Esophagus mucosa (tissue), 1 donor: ENCODE results near the gene RNF114. TPM values are rescaled to one million over a fixed set of nuclear protein-coding genes. Genes with fewer than 3 reads are reported as not detected.
A peak's percentile ranks its signal among the peaks of the same experiment; 100 is the strongest.

ENCODE experiments used
- ATAC-seq: fragments of 200-7000 bp; cut with Tn5 transposase; one replicate; pipeline ENCODE4 v1.9.1; 2020
- total RNA-seq: library from RNA; stranded (reverse); gene quantifications from one replicate; pipeline ENCODE4 v1.2.4, GENCODE V29; 2023
- donor health status: DM: yes; HTN: yes; CAD: no.

The RNF114 gene
- total RNA-seq, 1 donor from 2014 or later, result 36.1 TPM

DNA sequence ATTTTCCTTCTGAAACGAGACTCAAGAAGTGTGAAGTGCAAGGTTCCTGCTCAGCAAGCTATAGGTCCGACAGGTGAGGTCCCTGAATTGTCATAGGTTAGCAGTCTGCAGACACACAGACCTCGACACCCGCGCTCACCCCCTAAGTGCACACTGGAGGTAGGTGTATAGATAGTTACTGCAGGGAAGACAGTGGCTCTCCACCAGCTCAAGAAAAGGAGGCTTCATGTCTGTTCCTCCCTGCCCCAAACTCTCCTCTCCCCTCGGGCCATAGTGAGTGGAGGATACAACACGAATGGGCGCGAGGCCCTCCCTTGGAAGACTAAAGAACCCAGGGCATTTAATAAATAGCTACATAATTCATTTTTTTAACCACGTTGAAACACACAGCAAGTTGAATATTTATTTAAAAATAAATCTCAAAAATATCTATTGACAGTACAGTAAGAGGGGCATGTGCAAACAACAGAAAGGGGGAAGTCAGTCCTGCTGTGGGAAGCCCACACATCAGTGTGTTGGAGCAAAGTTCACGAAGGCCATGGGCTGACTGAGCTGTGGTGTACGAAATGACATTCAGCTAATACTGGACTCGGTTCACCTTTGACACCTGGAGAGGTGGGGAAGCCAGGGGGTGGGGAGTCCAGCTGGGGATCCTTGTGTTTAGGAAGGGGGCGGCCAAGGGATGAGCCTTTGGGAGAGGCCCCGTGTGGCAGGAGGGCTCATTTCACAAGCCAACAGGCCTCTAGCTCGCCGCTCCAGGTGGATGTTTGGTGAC is 31.6 kb upstream of the RNF114 start:
- ATAC-seq, result no peak

DNA sequence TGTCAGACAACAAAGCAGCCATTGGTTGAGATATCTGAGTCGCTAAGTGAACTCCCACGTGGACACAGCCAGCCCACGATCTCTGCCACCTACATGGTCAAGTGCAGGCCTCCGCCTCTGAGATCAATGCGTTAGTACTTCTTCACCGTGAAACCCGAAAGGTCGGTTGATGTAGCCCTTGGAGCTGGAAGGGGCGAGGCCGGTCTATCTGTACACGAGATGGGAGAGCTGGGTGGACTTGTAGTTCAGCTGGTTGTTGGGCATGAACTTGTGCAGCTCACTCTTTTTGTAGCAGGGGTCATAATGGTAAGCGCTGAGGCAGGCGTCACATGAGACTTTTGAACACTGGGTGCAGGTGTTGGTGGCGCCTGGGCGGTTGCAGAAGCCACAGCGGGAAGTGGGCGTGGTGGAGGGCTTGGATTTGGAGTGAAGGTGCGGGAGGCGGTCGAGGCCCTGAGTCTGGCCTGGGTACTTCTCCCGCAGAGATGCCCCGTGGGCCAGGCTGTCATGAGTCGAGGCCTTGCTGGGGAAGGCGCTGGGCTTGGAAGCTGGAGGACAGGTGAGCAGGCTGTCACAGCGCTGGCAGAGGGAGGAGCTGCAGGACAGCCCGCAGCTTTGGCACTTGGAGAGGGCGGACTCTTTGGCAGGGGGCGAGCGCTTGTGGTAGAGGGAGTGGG is 30.6 kb upstream of the RNF114 start:
- ATAC-seq, result peak; percentile 11

DNA sequence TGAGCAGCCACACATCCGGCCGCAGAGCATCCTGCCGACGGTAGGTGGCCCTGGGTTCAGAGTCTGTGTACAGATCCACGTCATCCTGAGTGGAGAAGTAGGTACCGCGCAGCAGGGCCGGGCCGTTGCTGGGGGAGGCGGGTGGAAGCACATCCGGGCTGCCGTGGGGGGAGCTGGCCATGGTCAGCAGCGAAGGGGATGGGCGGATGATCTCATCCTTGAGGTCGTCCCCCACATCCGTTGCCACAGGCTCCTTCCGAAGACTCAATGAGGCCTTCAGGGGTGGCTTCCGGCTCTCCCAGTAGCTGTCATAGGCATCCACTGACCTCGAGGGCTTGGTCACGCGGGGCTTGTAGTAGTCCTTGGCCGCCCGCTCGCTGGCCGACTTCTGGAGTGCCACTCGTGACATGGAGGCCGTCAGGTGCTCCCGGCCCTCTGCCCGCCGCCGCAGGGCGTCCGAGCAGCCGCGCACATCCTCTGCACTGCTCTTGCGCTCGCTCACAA is 30.0 kb upstream of the RNF114 start:
- ATAC-seq, result peak; percentile 17

DNA sequence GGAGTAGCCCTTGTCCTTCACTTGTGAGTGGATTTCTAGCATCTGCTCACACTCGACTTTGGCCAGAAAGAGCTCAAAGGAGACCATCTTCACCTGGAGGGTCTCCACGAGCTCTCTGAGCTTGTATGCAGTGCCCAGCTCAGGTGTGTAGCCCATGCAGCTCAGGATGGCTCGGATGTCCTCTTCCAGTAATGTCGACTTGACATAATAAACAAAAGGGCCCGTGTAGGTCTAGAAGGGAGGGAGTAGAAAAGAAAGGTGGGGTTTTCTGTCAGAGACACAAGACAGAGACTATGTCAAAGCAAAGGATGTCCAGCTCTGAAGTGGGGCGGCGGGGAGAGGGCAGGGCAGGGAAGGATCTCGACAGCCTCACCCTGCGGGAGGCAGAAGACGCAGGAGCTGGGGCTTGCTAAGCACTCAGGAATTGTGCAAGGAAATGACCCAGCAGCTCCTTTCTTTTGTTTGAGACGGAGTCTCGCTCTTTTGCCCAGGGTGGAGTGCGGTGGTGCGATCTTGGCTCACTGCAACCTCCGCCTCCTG is 29.5 kb upstream of the RNF114 start:
- no peak for ATAC-seq

DNA sequence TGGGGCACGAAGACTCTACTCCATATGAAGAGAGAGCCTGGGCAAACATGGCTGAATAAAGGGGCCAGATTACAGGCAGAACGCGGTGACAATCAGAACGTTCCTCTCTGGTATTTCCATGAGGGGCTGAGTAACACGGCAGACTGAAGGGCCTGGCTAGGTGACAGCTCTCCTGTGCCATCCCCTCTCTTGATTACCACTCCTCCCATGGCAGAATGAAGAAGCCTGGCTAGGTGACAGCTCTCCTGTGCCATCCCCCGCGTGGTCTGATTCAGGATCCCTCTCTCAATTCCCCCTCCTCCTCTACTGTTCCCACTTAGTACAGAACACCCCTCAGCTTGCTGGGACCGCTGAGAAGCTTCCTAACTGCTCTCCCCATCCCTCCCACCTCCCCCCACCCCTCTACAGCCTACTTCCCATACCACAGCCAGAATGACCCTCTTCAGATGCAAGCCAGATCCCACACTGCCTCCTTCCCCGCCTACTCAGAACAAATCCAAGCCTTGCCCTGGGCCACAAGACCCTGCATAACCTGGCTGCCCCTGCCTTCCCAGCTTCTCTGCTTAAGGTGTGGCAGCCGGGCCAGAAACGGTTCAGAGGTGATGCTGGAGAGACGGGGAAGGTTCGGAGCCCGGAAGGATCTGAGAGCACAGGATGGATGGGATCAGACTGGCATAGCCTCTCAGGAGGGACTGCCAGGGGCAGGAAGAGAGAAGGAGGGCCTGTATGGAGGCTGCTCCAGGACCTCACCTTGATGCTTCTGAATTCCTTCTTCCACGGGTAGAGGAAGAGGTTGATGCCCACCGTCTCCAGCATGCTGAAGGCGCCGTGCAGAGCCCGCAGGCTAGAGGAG is 28.6 kb upstream of the RNF114 start:
- no peak for ATAC-seq

DNA sequence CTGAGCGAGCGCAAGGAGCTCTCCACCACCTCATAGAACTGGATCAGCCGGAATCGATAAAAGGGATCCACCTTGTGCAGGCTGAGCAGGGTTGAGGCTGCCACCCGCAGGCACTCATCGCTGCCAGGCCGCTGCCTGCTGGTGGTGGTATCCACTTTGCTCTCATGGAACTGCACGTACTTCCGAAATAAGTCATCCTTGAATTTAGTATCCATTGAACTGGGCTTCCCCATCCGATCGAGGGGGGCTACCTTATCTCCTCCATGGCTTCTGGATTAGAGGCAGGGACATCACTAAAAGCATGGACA is 28.0 kb upstream of the RNF114 start:
- peak; percentile 31 for ATAC-seq

DNA sequence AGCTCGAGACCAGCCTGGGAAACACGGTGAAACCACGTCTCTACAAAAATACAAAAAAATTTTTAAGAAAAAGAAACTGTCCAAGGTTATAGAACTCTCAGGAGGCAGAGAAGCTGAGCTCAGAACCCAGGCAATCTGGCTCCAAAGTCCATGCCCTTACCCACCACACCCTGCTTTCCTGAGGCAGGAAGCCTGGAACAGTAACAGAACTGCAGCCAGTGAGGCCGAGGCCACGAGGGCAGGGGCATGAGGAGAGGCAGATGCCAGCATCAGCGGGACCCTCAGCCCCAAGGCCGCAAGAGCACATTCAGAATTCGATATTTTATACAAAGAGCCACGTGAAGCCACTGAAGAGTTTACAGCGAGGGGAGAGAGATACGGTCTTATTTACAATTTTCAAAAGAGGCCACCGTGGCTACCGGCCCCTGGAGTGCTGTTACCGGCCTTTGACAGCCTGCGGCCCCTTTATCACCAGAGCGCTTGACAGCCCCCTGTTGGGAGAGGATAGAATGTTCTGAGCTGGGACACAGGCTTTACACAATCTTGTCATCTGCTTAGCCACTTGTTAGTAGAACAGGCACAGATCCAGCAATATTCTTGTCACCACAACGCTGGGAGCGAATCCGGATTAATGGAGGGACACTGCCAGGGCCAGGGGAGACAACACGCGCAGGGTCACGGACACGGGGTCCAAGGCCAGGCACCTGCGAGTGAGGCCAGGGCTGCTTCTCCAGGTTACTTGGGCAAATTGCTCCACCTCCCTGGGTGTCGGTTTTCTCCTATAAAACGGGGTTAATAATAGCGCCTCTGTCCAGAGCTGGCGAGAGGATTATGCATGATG is 26.5 kb upstream of the RNF114 start:
- ATAC-seq, result no peak

DNA sequence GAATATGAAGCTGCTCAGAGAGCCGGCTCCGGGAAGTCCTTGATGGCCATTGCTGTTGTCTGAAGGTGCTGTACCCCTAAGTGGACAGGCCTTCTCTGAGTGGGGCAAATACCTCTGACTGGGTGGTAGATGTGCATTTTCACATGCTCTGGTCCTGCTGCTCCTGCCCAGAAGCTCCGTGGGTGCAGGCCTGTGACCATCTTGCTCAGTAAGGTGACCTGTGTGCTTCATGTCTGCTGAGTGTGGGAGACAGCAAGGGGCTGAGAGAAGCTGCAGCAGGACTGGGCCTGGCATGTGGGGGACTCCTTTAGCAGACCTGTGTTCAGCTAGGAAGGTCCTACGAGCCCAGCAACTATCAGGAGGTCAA is 25.9 kb upstream of the RNF114 start:
- ATAC-seq, result no peak

DNA sequence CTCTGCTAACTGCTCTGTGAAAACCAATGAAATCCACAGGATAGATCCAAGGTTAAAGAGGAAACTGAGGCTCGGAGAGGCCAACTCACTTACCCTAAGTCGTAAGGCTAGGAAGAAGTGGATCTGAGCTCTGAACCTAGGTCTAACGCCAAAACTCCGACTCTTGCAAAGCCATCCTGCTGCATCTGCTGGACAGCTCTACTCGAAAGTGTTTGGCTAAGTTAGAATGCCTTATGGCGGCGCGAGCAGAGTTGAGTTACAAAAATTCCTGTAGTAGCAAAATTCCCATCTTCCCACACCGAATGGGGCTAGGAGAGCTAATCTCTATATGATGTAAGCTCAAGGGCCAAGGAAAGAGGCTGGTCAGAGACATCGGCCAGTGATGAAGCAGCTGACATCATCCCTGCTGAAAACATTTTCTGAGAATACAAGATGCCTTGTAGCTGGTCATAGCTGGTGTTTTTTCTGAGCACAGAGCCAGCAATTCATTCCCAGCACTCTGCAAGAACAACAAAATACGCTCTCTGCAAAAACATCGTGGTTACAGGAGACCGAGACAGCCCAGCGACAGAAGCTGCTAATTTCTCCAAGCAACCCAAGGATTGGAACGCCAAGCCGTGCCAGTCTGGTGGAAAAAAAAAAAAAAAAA is 22.7 kb upstream of the RNF114 start:
- ATAC-seq, result no peak

DNA sequence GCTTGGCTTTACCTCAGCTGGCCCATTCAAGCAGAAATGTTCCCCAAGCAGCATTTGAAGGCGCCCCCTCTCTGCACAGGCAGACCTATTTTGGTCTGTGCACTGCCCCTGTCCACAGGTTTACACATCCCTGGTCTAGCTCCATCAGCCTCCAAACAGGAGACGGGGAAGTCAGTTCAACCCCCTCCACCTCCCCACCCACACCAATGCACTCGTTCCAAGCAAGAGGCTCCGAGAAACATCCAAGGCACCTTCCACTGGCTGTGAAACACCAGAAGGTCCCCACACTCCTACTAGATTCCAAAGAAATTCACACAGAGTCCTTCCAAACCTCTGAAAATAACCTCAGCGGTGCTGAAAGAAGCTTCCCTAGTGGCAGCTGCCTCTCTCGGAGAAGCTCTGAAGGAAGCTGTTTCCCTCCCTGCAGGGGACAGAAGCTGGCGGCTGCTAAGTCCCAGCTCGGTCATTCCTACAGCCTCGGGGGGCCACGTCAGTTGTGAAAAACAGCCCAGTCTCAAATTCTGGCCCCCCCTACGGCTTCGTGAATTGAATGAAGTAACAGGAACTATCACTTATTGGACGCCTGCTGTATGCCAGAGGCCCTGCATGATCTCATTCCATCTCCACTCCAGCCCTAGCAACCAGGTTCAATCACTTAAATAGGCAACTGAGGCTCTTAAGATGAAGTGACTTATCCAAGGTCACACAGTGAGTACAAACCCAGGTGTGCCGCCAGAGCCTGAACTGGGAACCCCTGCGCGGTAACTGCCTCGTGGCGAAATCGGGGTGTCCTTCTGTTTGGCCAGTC is 21.7 kb upstream of the RNF114 start:
- peak; percentile 63 for ATAC-seq

DNA sequence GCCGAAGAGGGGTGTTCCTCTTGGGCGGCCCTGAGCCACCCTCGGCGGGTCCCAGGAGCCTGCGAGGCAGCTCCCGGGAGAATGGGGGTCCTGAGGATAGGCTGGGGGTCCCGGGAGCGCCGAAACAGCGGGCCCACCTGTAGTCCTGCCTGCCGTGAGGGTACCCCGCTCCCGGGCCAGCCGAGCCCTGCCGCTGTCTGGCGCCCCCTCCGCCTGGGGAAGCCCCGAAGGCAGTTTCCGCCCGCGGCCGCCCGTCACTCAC is 21.1 kb upstream of the RNF114 start:
- peak; percentile 17 for ATAC-seq

DNA sequence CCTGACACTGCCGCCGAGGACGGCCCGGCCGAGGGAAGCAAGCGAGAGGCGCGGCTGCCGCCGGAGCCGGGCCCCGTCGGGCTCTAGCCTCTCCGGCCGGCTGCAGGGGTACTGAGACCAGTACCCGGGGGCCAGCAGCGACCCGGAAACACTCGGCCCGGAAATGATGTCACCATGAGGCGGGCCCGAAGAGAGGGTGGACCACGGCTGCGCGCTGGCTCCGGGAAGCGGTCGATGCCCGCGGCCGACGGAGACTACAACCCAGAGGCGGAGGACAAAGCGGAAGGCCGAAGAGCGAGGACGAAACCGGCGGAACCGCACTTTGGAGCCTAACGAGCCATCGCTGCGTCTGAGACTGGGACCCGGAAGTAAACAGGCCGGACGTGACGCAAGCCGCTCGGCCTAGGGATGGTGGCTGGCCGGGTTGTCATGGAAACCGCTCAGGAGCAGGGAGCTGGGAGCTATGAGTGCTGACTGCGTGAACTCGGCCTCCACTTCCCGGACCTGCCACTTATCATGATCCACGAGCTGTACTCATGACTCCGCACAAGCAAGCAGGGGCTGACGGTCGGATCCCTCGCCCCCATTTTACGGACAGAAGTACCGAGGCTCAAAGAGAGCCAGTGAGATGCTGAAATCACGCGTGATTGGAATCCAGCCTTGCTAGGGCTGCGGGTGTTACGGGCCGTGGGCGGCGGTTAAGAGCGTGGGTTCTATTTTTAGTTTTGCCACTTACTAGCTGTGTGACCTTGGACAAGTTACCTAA is 20.6 kb upstream of the RNF114 start, which contains the start of gene SPATA2:
TSS of gene SPATA2 (minus strand) at position 150 of the 766 bp plus-strand sequence. CDS start 7,039 bp downstream, outside the sequence.
- ATAC-seq, result peak; percentile 87

DNA sequence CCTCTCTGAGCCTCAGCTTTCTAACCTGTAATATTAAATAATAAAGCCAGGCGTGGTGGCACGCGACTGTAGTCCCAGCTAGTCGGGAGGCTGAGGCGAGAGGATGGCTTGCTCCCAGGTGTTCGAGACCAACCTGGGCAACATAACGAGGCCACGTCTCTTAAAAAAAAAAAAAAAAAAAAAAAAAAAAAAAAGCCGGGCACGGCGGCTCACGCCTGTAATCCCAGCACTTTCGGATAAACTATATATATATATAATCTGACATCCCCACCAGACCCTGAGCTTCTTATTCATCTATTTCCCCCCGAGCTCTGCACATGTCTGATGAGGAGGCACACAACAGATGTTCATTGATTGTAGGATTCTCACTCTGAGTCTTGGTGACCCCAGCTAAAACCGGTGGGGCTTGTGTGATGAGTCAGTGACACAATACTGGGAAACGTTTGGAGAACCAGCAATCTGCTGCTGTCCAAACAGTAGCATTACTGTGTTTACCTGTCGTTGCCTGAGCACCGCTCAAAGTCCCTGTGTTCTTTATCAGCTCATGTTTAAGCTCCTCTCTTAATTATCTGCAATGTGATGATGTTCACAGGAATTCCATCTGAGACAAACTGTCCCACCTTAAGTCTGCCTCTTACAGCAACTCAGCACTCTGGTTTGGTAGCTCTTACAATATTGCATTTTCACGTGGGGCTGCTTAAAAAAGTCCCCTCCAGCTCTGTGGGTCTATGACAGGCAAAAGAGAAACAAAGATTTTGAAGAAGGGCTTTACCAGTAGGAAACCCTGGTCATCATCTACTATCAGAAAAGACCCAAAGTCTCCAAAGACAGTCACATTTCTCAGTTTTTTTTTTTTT is 19.8 kb upstream of the RNF114 start:
- ATAC-seq, result peak; percentile 53

DNA sequence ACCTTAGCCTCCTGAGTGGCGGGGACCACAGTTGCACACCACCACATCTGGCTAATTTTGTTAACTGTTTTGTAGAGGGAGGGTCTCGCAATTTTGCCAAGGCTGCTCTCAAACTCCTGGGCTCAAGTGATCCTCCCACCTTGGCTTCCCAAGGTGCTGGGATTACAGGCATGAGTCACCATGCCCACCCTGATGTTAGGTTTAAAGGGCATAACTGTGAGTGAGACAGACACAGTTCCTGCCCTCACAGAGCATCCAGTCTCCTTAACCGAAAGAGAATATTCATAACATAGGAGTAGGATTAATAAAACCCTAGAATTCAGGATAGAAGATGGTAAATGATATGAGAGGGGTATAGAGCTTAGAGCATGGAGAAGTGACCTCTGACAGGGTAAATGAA is 17.8 kb upstream of the RNF114 start:
- no peak for ATAC-seq

DNA sequence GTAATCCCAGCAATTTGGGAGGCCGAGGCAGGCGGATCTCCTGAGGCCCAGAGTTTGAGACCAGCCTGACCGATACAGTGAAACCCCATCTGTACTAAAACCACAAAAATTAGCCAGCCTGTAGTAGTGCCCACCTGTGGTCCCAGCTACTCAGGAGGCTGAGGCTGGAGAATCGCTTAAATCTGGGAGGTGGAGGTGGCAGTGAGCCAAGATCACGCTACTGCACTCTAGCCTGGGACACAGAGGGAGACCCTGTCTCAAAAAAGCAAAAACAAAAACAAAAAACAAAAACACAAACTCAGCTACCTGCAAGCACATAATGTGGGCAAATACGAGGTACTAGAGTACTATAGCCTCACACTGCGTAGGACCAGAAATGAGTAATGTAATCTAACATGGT is 17.2 kb upstream of the RNF114 start:
- no peak for ATAC-seq

DNA sequence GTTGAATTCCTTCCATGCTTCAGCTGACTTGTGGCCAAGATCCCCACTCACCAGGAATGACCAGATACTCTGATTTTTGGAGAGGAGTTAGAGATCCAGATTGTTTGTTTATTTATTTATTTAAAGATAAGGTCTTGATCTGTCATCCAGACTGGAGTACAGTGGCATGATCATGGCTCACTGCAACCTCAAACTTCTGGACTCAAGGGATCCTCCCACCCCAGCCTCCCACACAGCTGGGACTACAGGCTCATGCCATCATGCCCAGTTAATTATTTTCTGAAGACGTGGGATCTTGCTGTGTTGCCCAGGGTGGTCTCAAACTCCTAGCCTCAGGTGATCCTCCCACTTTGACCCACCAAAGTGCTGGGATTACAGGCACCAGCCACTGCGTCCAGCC is 16.7 kb upstream of the RNF114 start:
- no peak for ATAC-seq

DNA sequence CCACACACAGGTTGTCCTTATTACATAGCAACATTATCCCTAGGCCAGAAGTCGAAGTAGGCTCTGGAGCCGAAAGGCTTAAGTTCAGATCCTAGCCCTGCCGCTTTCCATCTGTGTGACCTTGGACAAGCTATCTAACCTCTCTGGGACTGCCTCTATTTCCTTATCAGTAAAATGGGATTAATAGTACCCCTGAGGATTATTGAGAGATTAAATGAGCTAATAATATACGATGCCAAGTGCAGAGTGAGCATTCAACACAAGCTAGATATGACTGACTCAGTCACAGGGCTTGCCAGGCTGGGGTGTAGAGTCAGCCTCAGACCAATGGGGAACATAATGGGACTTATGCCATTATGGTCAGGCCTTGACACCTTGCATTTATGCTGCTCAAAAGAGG is 11.9 kb upstream of the RNF114 start:
- ATAC-seq, result peak; percentile 26

DNA sequence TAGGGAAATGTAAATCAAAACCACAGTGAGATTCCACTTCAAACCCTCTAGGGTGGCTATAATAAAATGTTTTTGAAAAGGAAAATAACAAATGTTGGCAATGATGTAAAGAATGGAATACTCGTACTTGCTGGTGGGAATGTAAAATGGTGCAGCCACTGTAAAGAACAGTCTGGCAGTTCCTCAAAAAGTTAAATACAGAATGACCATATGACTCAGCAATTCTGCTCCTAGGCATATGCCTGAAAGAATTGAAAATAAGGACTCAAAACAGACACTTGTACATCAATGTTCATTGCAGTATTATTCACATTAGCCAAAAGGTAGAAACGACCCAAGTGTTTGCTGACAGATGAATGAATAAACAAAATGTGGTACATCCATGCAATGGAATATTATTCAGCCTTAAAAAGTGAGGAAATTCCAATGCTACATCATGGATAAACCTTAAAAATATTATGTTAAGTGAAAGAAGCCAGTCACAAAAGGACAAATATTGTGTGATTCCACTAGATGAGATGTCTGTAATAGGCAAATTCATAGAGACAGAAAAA is 10.2 kb upstream of the RNF114 start:
- ATAC-seq, result no peak
